Progenitor cell of endocrine pancreas (in vitro differentiated cells): ENCODE data around the gene DTD1. TPM values are rescaled to one million over a fixed set of nuclear protein-coding genes. Genes with fewer than 3 reads are reported as not detected.

Experiments
- DNase-seq: peaks from one replicate; pipeline ENCODE4 v3.0.0; 2021; ENCODE audit warnings: low spot score; ENCODE audit not compliant: unreplicated experiment
- H3K27ac Mint-ChIP-seq: 2 replicates; pipeline ENCODE4 v1.8.0; 2021; ENCODE audit warnings: mild to moderate bottlenecking, moderate library complexity, mixed read lengths
- H3K27me3 Mint-ChIP-seq: 2 replicates; pipeline ENCODE4 v1.8.0; 2021; ENCODE audit warnings: mixed read lengths
- H3K36me3 Mint-ChIP-seq: 2 replicates; pipeline ENCODE4 v1.8.0; 2022; ENCODE audit warnings: mixed read lengths; ENCODE audit not compliant: insufficient read depth
- H3K4me1 Mint-ChIP-seq: 2 replicates; pipeline ENCODE4 v1.8.0; 2021; ENCODE audit warnings: low read depth, mixed read lengths
- H3K4me3 Mint-ChIP-seq: 2 replicates; pipeline ENCODE4 v1.8.0; 2021; ENCODE audit warnings: low read depth, mild to moderate bottlenecking, moderate library complexity, mixed read lengths
- H3K9me3 Mint-ChIP-seq: 2 replicates; pipeline ENCODE4 v1.8.0; 2021; ENCODE audit warnings: low read depth, mixed read lengths
- total RNA-seq: library from RNA; stranded (reverse); gene quantifications from 2 replicates; pipeline ENCODE4 v1.2.1, GENCODE V29; 2021
- TF ChIP-seq, protein P1 (sequence below): fragments of 200-600 bp; sonication (generic); IDR thresholded peaks from one replicate; pipeline ENCODE4 v1.5.0; 2021; ENCODE audit warnings: antibody characterized with exemption, mild to moderate bottlenecking; ENCODE audit not compliant: unreplicated experiment

DTD1 gene
- total RNA-seq, 1 donor from 2014 or later, result 26.8 TPM

DNA sequence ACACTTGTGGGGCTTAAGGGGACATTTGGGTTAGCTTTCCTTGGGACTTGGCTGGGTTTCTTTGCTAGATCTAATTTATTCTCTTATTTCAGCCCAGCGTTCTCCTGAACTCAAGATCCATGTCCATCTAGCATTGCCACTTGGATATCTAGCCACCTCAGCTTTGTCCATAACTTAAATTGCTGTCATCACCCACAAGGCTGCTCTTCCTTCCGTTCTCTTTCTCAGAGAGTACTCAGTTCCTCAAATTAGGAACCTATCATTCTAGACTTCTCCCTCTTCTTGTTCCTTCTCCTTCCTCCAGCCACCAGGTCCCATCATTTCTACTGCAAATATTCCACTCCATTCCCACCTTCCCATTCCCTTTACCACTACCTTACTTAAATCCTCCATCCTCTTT lies 16.3 kb upstream of the DTD1 start:
- Mint-ChIP-seq H3K9me3 (peaks cover 3% of the 10 kb centered on the region), H3K27ac (no peak overlapping the region), H3K4me1 (peaks cover 14% of the 10 kb centered on the region), H3K27me3 (no peaks in the 10 kb centered on the region), H3K36me3 (peaks cover 10% of the 10 kb centered on the region), H3K4me3 (no peak overlapping the region)
- TF ChIP-seq, protein P1, sequence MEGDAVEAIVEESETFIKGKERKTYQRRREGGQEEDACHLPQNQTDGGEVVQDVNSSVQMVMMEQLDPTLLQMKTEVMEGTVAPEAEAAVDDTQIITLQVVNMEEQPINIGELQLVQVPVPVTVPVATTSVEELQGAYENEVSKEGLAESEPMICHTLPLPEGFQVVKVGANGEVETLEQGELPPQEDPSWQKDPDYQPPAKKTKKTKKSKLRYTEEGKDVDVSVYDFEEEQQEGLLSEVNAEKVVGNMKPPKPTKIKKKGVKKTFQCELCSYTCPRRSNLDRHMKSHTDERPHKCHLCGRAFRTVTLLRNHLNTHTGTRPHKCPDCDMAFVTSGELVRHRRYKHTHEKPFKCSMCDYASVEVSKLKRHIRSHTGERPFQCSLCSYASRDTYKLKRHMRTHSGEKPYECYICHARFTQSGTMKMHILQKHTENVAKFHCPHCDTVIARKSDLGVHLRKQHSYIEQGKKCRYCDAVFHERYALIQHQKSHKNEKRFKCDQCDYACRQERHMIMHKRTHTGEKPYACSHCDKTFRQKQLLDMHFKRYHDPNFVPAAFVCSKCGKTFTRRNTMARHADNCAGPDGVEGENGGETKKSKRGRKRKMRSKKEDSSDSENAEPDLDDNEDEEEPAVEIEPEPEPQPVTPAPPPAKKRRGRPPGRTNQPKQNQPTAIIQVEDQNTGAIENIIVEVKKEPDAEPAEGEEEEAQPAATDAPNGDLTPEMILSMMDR, result no peak
- DNase-seq, result no peak

DNA sequence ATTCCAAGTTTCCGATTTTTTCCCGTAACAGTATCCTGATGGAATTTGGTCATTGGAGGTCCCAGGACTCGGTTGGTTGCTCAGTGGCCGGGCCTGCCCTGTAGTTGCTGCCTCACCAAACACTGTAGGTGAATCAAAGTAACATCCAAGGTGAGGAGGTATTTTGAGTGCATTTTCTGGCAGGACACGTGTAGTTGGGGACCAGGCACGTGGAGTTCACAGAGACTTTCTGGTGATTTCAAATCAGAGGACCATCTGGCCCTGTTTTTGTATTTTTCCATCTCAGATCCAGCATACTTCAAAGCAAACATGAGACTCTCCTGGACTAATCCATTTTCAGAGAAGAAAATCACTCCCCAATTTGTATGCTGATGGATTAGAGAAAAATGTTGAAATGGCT lies 9.9 kb upstream of the DTD1 start:
- TF ChIP-seq, protein P1, result no peak
- Mint-ChIP-seq H3K27me3 (no peaks in the 10 kb centered on the region), H3K4me1 (peaks cover 5% of the 10 kb centered on the region), H3K9me3 (no peaks in the 10 kb centered on the region), H3K4me3 (no peak overlapping the region), H3K36me3 (no peaks in the 10 kb centered on the region), H3K27ac (no peak overlapping the region)
- no peak for DNase-seq

DNA sequence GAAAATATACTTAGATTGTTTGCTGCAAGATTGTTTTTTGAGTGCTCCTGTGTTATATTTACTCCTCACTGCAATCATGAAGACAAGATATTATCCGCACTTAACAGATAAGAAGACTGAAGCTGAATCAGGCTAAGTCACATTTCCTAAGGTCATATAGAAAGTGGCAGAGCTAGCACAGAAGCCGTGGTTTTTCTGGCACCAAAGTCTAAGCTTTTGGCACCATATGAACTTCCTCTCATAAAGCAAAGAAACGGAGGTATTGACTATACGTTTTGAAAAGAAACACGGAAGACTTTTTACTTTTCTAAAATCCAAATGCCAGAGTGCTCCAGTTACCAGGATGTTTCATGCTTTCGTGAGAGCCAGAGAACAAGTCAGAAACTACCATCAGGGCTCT lies 9.3 kb upstream of the DTD1 start:
- no peak for DNase-seq
- H3K27me3 Mint-ChIP-seq, result peaks cover under 1% of the 10 kb centered on the region
- H3K27ac Mint-ChIP-seq, result no peak overlapping the region
- H3K4me1 Mint-ChIP-seq, result peaks cover 1% of the 10 kb centered on the region
- H3K36me3 Mint-ChIP-seq, result no peaks in the 10 kb centered on the region
- no peak overlapping the region for H3K4me3 Mint-ChIP-seq
- H3K9me3 Mint-ChIP-seq, result no peaks in the 10 kb centered on the region
- TF ChIP-seq, protein P1, result no peak

DNA sequence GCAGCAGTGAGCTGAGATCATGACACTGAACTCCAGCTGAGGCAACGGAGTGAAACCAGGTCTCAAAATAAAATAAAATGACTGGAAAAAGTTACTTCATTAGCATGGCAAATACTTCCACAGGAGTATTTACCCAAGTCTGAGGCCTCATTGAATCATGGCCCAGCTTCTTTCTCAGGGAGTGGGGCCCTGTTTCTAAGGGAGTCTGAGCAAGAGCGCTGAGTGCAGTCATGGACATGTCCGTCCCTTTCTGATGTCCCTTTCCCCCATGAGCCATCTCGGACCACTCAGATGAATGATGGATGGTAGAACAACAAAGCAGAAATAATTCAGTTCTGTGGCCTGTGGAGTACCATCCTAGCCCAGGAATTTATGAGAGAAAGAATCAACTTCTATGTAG lies 7.8 kb upstream of the DTD1 start:
- peaks cover 7% of the 10 kb centered on the region for H3K27me3 Mint-ChIP-seq
- no peak overlapping the region for H3K27ac Mint-ChIP-seq
- TF ChIP-seq, protein P1, result no peak
- no peaks in the 10 kb centered on the region for H3K4me1 Mint-ChIP-seq
- DNase-seq, result no peak
- no peaks in the 10 kb centered on the region for H3K9me3 Mint-ChIP-seq
- H3K36me3 Mint-ChIP-seq, result no peaks in the 10 kb centered on the region
- H3K4me3 Mint-ChIP-seq, result no peak overlapping the region

DNA sequence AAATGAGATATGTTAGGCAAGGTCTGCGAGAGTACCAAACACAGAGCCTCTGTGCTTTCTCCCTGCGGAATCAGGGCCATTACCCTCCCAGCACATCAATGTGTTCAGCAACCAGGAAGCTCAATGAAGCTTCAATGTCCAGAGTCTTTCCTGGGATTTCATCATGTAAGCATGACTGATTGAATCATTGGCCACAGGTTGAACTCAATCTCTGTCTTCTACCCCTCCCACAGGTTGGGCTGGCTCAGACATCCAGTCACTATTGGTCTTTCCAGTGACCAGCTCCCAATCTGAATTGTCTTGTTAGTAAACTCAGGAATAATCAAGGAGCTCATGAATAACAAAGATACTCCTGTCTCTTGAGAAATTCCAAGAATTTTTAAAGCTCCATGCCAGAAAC lies 2.7 kb upstream of the DTD1 start:
- no peak overlapping the region for H3K27ac Mint-ChIP-seq

More for the DNA sequence above, 2.7 kb upstream of the DTD1 start:
- H3K36me3 Mint-ChIP-seq, result no peaks in the 10 kb centered on the region
- H3K4me3 Mint-ChIP-seq, result no peak overlapping the region
- TF ChIP-seq, protein P1, result no peak
- H3K4me1 Mint-ChIP-seq, result peaks cover 2% of the 10 kb centered on the region
- DNase-seq, result no peak
- peaks cover 7% of the 10 kb centered on the region for H3K27me3 Mint-ChIP-seq
- no peaks in the 10 kb centered on the region for H3K9me3 Mint-ChIP-seq
